HL-60/S4 (cell line): ENCODE data around the gene SPRR1B.
"Not testable (repeated sequence)": the region's sequence is repeated elsewhere in the genome, so short reads cannot be mapped to it uniquely, and the experiment has no call there.

Source experiments
- in situ Hi-C: fragments of 300-500 bp; cut with MboI; formaldehyde crosslinking; loops from 2 replicates; pipeline ENCODE4 v1.14.3; 2022; ENCODE audit warnings: low sequenced_read_pairs

Gene SPRR1B

DNA sequence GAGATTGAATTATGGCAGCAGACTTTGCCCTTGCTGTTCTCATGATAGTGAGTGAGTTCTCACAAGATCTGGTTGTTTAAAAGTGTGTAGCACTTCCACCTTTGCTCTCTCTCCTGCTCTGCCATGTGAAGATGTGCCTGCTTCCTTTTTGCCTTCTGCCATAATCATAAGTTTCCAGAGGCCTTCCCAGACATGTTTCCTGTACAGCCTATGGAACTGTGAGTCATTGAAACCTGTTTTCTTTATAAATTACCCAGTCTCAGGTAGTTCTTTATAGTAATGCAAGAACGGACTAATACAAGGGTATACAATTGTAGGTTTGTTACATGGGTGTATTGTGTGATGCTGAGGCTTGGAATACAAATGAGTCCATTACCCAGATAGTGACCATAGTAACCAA, 4.2 kb downstream of the SPRR1B start:
- in situ Hi-C loops: no loop called here

- in situ Hi-C loops: no loop called here
Measured at GRCh38 chr1:153040950-153041631, 10.1 kb downstream of the SPRR1B start, which contains the start of gene SPRR2D. Gene SPRR2D, minus strand, starts transcription at chr1:153041120. Its CDS starts 774 bp downstream, at chr1:153040346.

- in situ Hi-C loops: no loop called here
Measured at GRCh38 chr1:153049211-153049610, 18.2 kb downstream of the SPRR1B start.

- in situ Hi-C loops: not testable (repeated sequence)
Measured at GRCh38 chr1:153056111-153056510, 25.1 kb downstream of the SPRR1B start.

DNA sequence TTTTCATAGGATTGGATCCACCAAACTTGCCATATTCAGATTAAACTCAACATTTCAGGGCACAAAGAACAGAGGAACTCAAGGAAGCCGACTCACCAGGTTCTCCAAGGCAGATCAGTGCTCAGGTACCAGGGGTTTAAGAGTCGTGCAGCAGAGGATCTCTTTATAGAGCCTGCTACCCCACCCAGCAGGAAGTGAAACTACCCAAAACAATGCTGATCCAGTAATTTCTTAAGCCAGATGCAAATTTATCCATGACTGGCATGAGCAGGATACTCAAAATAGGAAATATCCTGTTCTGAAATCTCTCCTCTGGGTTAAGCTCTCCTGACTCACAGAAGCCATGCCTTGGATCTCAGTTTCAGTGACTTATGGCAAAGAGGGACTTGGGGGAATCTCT, 26.4 kb downstream of the SPRR1B start, which contains the start of gene SPRR2A:
Gene SPRR2A (minus strand): TSS at position 138 of the 400 bp plus-strand sequence. CDS start 777 bp downstream, outside the sequence.
- in situ Hi-C loops: no loop called here

- in situ Hi-C loops: no loop called here
Measured at GRCh38 chr1:153058154-153058553, 27.2 kb downstream of the SPRR1B start.

DNA sequence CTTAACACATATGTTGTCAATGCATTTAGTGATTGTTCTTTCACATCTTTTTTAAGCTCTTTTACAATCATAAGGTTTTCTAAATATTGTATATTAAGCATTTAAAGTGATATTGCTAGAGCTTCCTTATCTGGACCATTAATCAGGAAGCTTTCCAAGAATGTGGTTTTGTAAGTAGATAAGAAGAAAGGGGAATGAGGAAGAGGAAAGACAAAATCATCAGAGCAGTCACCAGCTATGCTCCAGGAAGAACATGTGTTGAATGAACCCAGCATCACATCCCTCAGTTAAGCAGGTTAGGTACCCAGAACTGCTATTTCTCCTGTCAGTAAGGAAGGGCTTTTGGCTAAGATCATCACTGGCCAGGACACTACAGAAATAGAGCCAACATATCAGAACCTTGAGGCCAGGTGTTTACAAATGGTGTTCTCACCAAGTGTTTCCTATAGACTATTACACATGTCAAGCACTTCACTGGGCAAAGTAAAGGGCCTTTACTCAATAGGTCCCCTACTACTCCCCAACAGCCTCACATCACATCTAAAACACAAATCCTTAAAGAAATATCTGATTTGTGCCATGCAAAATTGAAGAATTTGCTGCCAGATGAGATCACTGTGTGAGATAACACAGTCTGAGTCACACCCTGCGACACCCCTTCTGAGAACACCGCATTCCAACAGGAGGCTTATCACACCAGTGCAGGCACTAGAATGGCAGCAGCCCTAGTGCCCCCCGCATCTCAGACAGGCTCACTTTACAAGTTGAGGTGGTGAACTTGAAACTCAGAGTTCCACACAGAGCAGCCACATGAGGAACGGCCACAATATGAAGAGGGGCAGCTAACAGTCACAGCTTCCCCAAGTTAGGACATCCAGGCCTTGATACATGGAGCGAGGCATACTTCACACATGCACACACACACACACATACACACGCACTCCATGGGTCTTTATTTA, 28.1 kb downstream of the SPRR1B start:
- in situ Hi-C loops: no loop called here

DNA sequence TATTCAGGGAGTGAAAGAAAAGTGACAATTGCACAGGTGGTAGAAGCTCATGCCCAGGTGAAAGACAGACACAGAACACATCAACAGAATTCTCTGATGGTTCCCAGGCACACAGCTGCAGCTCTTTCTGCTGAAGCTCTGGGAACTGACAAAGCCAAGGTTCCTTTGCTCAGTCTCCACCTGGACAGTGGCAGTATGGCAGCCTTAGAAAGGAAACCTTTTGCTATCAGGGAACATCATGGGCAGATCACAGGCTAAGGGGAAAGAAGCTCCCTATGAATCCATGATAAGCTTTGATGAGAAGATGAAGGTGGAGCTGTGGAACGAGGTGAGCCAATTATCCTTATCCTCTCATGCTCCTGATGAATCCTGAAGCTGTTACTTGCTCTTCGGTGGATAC, 39.2 kb downstream of the SPRR1B start:
- in situ Hi-C loops: no loop called here

- in situ Hi-C loops: no loop called here
Measured at GRCh38 chr1:153071511-153071910, 40.5 kb downstream of the SPRR1B start, which contains the start of gene SPRR2B. Gene SPRR2B, minus strand, starts transcription at chr1:153071611. Its CDS starts 772 bp downstream, at chr1:153070839.

DNA sequence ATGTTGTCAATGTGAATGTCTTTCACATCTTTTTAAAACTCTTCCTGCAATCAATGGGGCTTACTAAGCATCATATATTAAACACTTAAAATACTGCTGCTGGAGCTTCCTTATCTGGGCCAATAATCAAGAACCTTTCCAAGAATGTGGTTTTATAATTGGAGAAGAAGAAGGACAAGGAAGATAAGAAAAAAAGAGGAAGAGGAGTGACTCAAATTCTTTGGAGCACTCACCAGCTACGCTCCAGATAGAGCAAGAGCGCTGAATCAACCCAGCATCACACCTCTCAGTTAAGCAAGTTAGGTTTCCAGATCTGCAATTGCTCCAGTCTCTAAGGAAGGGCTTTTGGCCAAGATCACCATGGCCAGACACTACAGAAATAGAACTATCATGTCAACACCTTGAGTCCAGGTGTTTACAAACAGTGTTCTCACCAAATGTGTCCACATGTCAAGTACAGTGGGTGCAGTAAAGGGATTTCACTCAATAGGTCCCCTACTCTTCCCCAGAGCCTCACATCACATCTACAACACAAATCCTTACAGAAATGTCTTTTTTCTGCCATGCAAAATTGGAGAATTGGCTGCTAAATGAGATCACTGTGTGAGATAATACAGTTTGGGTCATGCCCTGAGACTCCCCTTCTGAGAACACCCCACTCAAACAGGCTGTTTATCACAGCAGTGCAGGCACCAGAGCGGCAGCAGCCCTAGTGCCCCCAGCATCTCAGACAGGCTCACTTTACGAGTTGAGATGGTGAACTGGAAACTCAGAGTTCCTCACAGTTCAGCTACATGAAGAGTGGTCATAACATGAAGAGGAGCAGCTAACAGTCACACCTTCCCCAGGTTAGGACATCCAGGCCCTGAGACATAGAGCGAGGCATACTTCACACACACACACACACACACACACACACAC, 42.1 kb downstream of the SPRR1B start:
- in situ Hi-C loops: no loop called here

- in situ Hi-C loops: no loop called here
Measured at GRCh38 chr1:153081736-153082135, 50.7 kb downstream of the SPRR1B start.
